Skin of body (tissue), 2 donors: ENCODE measurements around the gene SLC32A1. TPM values are rescaled to one million over a fixed set of nuclear protein-coding genes. Genes with fewer than 3 reads are reported as not detected.

Source experiments
- small RNA-seq: library from RNA; depleted of rRNA; stranded (forward); fragments of <200 nt; gene quantifications from one replicate; pipeline ENCODE3, GENCODE V24; 2014; ENCODE audit warnings: low replicate concordance
- total RNA-seq: library from RNA; depleted of rRNA; stranded (reverse); fragments of >200 nt; gene quantifications from one replicate; pipeline ENCODE4 v1.2.3, GENCODE V29; 2014

SLC32A1 gene
- total RNA-seq, 1 donor from 2014 or later, result not detected

Small RNAs within 50 kb of the gene (small RNA-seq; reads per million reads assigned to genes)
- gene RF00017, result not detected

Other genes with a start within 250 kb of the SLC32A1 start
- gene ADIG, start 143.3 kb upstream of the SLC32A1 start, total RNA-seq, result not detected
- 3.5 TPM for gene ARHGAP40, start 122.7 kb upstream of the SLC32A1 start, total RNA-seq
- gene ACTR5, start 24.0 kb downstream of the SLC32A1 start, total RNA-seq, result 7.1 TPM
- 1.9 TPM for gene PPP1R16B, start 81.2 kb downstream of the SLC32A1 start, total RNA-seq
- 6.8 TPM for gene FAM83D, start 201.9 kb downstream of the SLC32A1 start, total RNA-seq
- 12.3 TPM for gene DHX35, start 237.9 kb downstream of the SLC32A1 start, total RNA-seq